Neural progenitor cell (in vitro differentiated cells): ENCODE measurements around the gene TSPAN12.

ENCODE experiments used
- EZH2 ChIP-seq: fragments of 200-600 bp; sonication (generic); IDR thresholded peaks from 2 replicates; pipeline ENCODE4 v1.6.1; 2017; ENCODE audit warnings: antibody characterized with exemption, mild to moderate bottlenecking, moderate library complexity
- TF ChIP-seq, protein P1 (sequence below): fragments of 200-600 bp; sonication (generic); IDR thresholded peaks from 2 replicates; pipeline ENCODE4 v1.5.1; 2017; ENCODE audit warnings: antibody characterized with exemption, mild to moderate bottlenecking

DNA sequence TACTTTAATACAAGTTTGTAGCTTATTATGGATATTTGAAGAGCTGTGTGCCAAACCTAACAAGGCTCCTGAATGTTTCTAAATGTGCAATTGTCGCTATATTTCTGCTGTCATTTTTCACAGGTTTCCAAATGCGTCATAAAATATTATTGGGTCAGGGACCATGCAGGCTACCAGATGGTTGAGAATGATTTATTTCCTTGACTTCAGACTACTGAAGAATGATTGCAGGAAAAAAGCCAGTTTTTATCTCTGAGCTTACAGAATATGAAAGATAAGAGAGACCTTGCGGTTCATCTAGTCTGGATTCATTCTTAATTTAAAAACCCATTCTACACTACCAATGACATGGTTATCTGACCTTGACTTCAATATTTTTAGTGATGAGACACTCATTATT is 55.2 kb downstream of the TSPAN12 start:
- no peak for TF ChIP-seq EZH2
- TF ChIP-seq, protein P1, sequence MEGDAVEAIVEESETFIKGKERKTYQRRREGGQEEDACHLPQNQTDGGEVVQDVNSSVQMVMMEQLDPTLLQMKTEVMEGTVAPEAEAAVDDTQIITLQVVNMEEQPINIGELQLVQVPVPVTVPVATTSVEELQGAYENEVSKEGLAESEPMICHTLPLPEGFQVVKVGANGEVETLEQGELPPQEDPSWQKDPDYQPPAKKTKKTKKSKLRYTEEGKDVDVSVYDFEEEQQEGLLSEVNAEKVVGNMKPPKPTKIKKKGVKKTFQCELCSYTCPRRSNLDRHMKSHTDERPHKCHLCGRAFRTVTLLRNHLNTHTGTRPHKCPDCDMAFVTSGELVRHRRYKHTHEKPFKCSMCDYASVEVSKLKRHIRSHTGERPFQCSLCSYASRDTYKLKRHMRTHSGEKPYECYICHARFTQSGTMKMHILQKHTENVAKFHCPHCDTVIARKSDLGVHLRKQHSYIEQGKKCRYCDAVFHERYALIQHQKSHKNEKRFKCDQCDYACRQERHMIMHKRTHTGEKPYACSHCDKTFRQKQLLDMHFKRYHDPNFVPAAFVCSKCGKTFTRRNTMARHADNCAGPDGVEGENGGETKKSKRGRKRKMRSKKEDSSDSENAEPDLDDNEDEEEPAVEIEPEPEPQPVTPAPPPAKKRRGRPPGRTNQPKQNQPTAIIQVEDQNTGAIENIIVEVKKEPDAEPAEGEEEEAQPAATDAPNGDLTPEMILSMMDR, result no peak
